Tracheal epithelial cell (primary cell): Measurements from ENCODE around the gene MYO1F. TPM values are rescaled to one million over a fixed set of nuclear protein-coding genes. Genes with fewer than 3 reads are reported as not detected.

Experiments used
- total RNA-seq: library from RNA; depleted of rRNA; stranded (reverse); fragments of >200 nt; gene quantifications from 2 replicates; pipeline ENCODE4 v1.2.1, GENCODE V29; 2014

Gene MYO1F
- 0.21 TPM in 1 of 2 replicates, not detected in the other for total RNA-seq

DNA sequence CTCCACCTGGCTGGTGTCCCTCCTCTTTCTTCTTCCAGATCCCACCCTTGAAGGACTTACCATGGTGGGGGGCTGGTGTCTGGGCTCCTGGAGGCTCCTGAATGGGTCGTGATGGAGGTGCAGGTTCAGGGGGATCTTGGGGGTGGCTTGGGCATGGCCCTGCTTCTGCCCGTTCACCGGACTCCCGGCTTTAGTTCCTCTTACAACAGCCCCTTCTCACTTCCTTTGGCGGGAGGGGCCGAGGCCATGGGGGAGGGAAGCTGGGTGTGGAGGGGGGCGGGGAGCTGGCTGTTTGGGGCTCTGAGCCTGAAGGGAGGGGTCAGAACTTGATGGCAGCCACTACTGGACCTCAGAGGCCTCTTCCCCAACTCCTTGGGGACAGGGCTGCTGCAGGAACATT, at the start of gene MYO1F:
Gene MYO1F, minus strand, starts transcription at position 196 of the 400 bp plus-strand sequence. Its CDS starts 133 bp downstream, at position 63.

DNA sequence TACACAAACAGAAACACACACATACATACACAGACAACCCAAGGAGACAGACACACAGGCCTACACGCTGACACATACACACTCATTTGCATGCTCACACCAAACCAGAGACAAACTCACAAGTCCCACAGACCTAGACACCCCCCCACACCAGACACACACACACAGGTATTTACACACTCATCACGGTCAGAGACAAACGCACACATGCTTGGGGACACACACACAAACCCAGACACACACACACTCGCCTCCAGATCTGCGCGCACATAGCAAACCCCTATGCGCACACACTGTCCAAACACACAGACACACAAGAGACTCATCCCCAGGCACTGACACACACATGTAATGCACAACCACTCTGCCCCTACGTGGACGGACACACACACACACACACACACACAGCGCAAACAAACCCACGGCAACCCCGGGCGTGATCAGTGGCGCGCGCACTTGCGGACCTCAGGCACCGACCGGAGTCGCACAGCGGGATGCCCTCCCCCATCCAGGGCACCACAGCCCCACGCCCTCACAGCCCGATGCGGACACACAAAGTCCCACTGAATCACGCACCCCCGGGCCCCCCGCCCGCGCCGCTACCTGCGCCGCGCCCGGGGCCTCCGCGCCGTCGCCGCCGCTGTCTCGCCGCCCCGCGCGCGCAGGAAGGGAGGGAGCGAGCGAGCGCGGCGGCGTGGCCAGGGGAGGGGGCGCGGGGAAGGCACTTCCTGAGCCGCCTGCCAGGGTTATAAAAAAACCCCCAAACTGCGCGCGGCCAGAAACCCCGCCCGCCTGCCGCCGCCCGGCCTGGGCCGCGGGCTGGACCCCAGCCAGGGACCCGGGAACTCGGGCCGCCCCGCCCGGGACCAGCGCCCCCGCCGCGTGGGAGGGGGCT, 33.0 kb upstream of the MYO1F start, which contains the start of gene ADAMTS10:
Gene ADAMTS10, minus strand, starts transcription at position 675 of the 895 bp plus-strand sequence. CDS start 5,005 bp downstream, outside the sequence.

DNA sequence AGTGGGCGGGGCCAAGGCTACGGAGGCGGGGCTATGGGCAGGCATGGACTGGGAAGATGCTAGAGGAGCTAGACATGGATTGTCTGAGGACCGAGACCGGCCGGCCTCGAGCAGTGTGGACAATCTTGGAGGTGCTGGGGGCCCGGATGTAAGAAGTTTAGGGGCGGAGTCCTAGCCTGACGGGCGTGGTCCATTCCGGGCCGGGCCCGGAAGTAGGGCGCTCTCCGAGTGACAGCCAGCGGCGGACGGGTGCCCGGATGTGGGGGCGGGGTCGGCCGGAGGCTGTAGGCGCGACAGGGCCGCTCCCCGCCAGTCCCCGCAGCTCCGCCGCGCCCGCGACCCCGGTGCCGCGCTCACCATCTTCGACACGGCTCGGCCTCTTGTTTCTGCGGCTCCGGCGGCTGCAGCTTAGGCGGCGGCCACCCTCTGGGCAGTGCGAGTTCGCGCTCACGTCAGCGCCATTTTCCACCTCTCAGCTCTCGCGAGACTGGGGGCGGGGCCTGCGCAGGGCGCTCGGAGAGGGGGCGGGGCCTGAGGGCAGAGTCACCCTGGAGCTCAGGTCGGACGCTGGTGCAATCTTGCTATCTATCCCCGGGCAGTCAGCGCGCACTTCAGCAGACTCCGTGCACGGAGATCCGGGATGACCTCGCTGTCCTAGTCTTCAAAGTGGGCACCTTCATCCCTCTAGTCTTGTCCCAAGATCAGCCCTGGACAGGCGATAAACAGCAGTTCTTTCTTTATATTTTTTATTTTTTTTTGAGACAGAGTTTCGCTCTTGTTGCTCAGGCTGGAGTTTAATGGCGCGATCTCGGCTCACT, 63.3 kb downstream of the MYO1F start, which contains the start of gene ZNF414:
Gene ZNF414, minus strand, starts transcription at position 481 of the 818 bp plus-strand sequence. Its CDS starts 121 bp downstream, at position 360.

Other genes with a start within 250 kb of the MYO1F start
- 1.1 and 1.4 TPM in 2 replicates for gene KANK3, start 234.2 kb downstream of the MYO1F start, total RNA-seq
- gene ANGPTL4, start 213.3 kb downstream of the MYO1F start, total RNA-seq: 6.0 and 41.4 TPM in 2 replicates
- gene RAB11B, start 187.1 kb downstream of the MYO1F start, total RNA-seq: 23.9 and 28.4 TPM in 2 replicates
- gene MARCHF2, start 164.1 kb downstream of the MYO1F start, total RNA-seq: 61.2 and 109 TPM in 2 replicates
- gene HNRNPM, start 132.5 kb downstream of the MYO1F start, total RNA-seq: 39.8 and 53.7 TPM in 2 replicates
- gene PRAM1, start 74.8 kb downstream of the MYO1F start, total RNA-seq: not detected in 2 replicates
- 1.2 and 9.8 TPM in 2 replicates for gene ZNF414, start 63.3 kb downstream of the MYO1F start, total RNA-seq
- gene ADAMTS10, start 33.3 kb upstream of the MYO1F start, total RNA-seq: 0.24 TPM in 1 of 2 replicates, not detected in the other
- gene NFILZ, start 53.2 kb upstream of the MYO1F start, total RNA-seq: not detected in 2 replicates
- gene ACTL9, start 121.4 kb upstream of the MYO1F start, total RNA-seq: not detected in 2 replicates
- gene OR2Z1, start 144.2 kb upstream of the MYO1F start, total RNA-seq: not detected in 2 replicates